GM21576 (cell line): ENCODE results near the gene MTCL1.

Experiments used
- ATAC-seq: cut with Tn5 transposase; IDR thresholded peaks from one replicate; pipeline ENCODE4 v1.9.1; 2021; ENCODE audit warnings: mild to moderate bottlenecking, moderate library complexity; ENCODE audit not compliant: unreplicated experiment

MTCL1 gene

GRCh38 chr18:8686611-8687010 lies 18.7 kb upstream of the MTCL1 start:
- ATAC-seq = no peak

GRCh38 chr18:8688216-8688800 lies 17.0 kb upstream of the MTCL1 start:
- no peak for ATAC-seq

GRCh38 chr18:8688816-8689215 lies 16.5 kb upstream of the MTCL1 start:
- ATAC-seq = no peak

GRCh38 chr18:8689517-8689916 lies 15.8 kb upstream of the MTCL1 start:
- no peak for ATAC-seq

- ATAC-seq = no peak
Observed at GRCh38 chr18:8694891-8695290, 10.5 kb upstream of the MTCL1 start.

- ATAC-seq = peak; percentile 60
Observed at GRCh38 chr18:8695932-8696517, 9.3 kb upstream of the MTCL1 start.

- ATAC-seq = no peak
Observed at GRCh38 chr18:8696749-8697211, 8.6 kb upstream of the MTCL1 start.

- ATAC-seq = no peak
Observed at GRCh38 chr18:8699126-8699525, 6.2 kb upstream of the MTCL1 start.

GRCh38 chr18:8699948-8700347 lies 5.4 kb upstream of the MTCL1 start:
- no peak for ATAC-seq

GRCh38 chr18:8701546-8702118 lies 3.7 kb upstream of the MTCL1 start:
- no peak for ATAC-seq

GRCh38 chr18:8702668-8703067 lies 2.7 kb upstream of the MTCL1 start:
- no peak for ATAC-seq

GRCh38 chr18:8703092-8703709 lies 2.2 kb upstream of the MTCL1 start:
- no peak for ATAC-seq

GRCh38 chr18:8703781-8704301 lies 1.5 kb upstream of the MTCL1 start:
- no peak for ATAC-seq

GRCh38 chr18:8704361-8705237 lies 757 bp upstream of the MTCL1 start:
- ATAC-seq = peak; percentile 74

GRCh38 chr18:8705961-8706790 lies 820 bp downstream of the MTCL1 start:
- no peak for ATAC-seq

- no peak for ATAC-seq
Observed at GRCh38 chr18:8706791-8707555, 1.6 kb downstream of the MTCL1 start.

- ATAC-seq = no peak
Observed at GRCh38 chr18:8707556-8708300, 2.4 kb downstream of the MTCL1 start.

GRCh38 chr18:8708670-8709069 lies 3.3 kb downstream of the MTCL1 start:
- ATAC-seq = no peak
